ENCODE measurements around the gene DHCR24.

DNA sequence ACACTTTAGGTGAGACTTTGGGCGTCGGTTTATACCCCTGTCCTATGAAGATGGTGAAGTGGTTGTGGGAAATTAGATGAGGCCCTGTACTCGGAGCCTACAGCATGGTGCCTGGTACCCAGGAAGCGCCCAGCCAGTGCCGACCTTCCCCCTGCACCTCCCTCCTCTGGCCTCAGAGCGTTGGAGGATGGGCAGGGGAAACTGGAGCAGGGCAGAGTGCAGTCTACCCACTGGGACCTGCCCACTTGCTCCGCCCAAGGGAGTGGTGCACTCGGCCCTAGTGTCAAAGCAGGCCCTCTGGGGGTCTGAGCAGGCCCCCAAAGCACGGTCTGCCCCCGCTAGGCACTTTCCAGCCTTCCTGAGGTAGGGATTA is 72.9 kb downstream of the DHCR24 start:
- TF ChIP-seq, protein P1, sequence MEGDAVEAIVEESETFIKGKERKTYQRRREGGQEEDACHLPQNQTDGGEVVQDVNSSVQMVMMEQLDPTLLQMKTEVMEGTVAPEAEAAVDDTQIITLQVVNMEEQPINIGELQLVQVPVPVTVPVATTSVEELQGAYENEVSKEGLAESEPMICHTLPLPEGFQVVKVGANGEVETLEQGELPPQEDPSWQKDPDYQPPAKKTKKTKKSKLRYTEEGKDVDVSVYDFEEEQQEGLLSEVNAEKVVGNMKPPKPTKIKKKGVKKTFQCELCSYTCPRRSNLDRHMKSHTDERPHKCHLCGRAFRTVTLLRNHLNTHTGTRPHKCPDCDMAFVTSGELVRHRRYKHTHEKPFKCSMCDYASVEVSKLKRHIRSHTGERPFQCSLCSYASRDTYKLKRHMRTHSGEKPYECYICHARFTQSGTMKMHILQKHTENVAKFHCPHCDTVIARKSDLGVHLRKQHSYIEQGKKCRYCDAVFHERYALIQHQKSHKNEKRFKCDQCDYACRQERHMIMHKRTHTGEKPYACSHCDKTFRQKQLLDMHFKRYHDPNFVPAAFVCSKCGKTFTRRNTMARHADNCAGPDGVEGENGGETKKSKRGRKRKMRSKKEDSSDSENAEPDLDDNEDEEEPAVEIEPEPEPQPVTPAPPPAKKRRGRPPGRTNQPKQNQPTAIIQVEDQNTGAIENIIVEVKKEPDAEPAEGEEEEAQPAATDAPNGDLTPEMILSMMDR (conservative IDR thresholded peaks at IDR 0.05): no peak
- TF ChIP-seq EZH2 (IDR thresholded peaks at IDR 0.05; ENCODE audit: low read depth): no peak

Measured in PC-9 (cell line).